Heart right ventricle (tissue), 16 donors: ENCODE results near the gene AVPR2. TPM values are rescaled to one million over a fixed set of nuclear protein-coding genes. Genes with fewer than 3 reads are reported as not detected.

Experiments
- ATAC-seq, 8 donors: fragments of 200-7000 bp; cut with Tn5 transposase; one replicate each; pipeline ENCODE4 v1.9.1; 2020; ENCODE audit warnings: mild to moderate bottlenecking in 8 of 8, moderate library complexity in 8 of 8, moderate number of reproducible peaks in 1 of 8
- DNase-seq, 2 donors: peaks; one replicate each; pipeline ENCODE4 v3.0.0-alpha.2; 2020
- H3K27ac ChIP-seq, 10 donors: fragments of 200-600 bp; sonication (generic) in 2 of 10; one replicate each; pipeline versions ENCODE4 v1.5.0 to v1.8.0; 2020 to 2022; ENCODE audit warnings: mild to moderate bottlenecking in 3 of 10
- H3K27me3 ChIP-seq, 7 donors: fragments of 200-600 bp; one replicate each; pipeline ENCODE4 v1.8.0; 2021 to 2022; ENCODE audit warnings: mild to moderate bottlenecking in 2 of 7
- H3K36me3 ChIP-seq, 9 donors: fragments of 200-600 bp; sonication (generic) in 1 of 9; one replicate each; pipeline versions ENCODE4 v1.5.0 to v1.8.0; 2020 to 2022; ENCODE audit warnings: mild to moderate bottlenecking in 2 of 9
- H3K4me1 ChIP-seq, 9 donors: fragments of 200-600 bp; sonication (generic) in 1 of 9; one replicate each; pipeline versions ENCODE4 v1.5.0 to v1.8.0; 2020 to 2022; ENCODE audit warnings: mild to moderate bottlenecking in 4 of 9
- H3K4me3 ChIP-seq, 10 donors: fragments of 200-600 bp; sonication (generic) in 2 of 10; one replicate each; pipeline versions ENCODE4 v1.5.0 to v1.8.0; 2020 to 2022; ENCODE audit warnings: mild to moderate bottlenecking in 7 of 10, moderate library complexity in 2 of 10
- H3K9me3 ChIP-seq, 11 donors: fragments of 200-600 bp in 10 of 11; sonication (generic) in 2 of 11; one replicate each; pipeline versions ENCODE4 v1.5.0 to v1.8.0; 2013 to 2022; ENCODE audit warnings: mild to moderate bottlenecking in 2 of 11, control low read depth in 1 of 11, moderate library complexity in 1 of 11
- WGBS, 2 donors: extraction: QIAGEN DNeasy Blood & Tissue Kit; methylation state at CpG; one replicate each; pipeline ENCODE4 v1.1.7; 2013; ENCODE audit warnings: inconsistent platforms in 1 of 2; 5-methylcytosine and 5-hydroxymethylcytosine counted together
- intact Hi-C, 10 donors: fragments of 100-400 bp; cut with DNase I; formaldehyde crosslinking; loops; one replicate each; pipeline versions ENCODE4 v1.11.1 to v1.14.2; 2022
- polyA plus RNA-seq, 2 donors: library from polyadenylated mRNA; stranded (reverse); fragments of 200-250 nt; gene quantifications; one replicate each; pipeline ENCODE4 v1.2.3, GENCODE V29; 2013
- total RNA-seq, 10 donors: library from RNA; stranded (reverse); fragmentation: NEBNext Ultra II Directional in 3 of 10; extraction: Animal tissue kit (Norgen Biotek cat#: 25700) in 3 of 10; gene quantifications; one replicate each; pipeline versions ENCODE4 v1.2.1 to v1.2.4, GENCODE V29; 2021 to 2023
- TF ChIP-seq, protein P1 (sequence below), 9 donors: fragments of 200-600 bp; sonication (generic) in 2 of 9; IDR thresholded peaks; one replicate each; pipeline versions ENCODE4 v1.5.0 to v1.8.0; 2021 to 2022; ENCODE audit warnings: antibody characterized with exemption in 9 of 9, mild to moderate bottlenecking in 5 of 9, moderate library complexity in 1 of 9
- donor health status: Arrhythmogenic right ventricular cardiomyopathy.
- donor health status: ischemic (EF 13 %, LVEDD 7.1; RV severe dilation, severe dysfunction).
- donor health status: healthy with polysubstance abuse.
- donor health status: DM: no; HTN: yes; CAD: no.
- donor health status: DM: no; HTN: no; CAD: no.
- donor health status: ischemic (EF 25% LVEDD 6.9; RV normal size, moderate dysfunction).
- donor health status: ischemic (EF 25% LVEDD 5.7; RV mildly dilated, moderate dysfunction).
- donor health status: healthy.
- donor health status: DM: yes; HTN: yes; CAD: no.
- donor health status: Ischemic cardiomyopathy.
- donor health status: ischemic (EF 35%, LVEDD 5.7; RV mildly dilated, moderate dysfunction).
- donor health status: nonischemic (EF 11% LVEDD 7.7; RV severe dilation, severe dysfunction).
- donor health status: DM: yes; HTN: yes; CAD: no.
- donor health status: PGD.
- donor health status: ischemic (EF 29% LVEDD 5.4; RV normal size, mild dysfunction).
- donor health status: nonischemic (EF 23%, LVEDD 6.1; RV moderate dilation, normal function).

The AVPR2 gene
- total and polyA plus RNA-seq, 12 donors, result 1.4 to 8.9 (median 2.4) TPM

DNA sequence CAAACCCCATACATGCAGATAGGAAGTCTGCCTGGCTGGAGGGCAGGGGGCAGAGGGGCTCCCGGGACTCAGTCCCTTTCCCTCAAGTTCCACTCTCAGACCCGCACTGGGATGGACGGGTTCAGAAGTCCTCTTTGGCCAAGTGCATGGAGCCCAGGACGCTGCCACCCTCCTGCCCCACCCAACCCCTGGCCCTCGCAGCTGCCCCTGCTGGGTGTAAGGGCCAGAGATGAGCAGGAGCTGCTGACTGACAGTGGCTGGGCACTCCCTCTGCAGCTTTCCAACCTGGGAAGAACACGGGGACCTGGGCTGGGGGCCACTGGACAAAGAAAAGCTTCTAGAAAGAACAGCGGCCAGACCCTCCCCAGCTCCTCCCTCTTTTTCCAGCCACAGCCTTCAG is 21.9 kb upstream of the AVPR2 start:
- intact Hi-C loops, result no loop called here
- no peak for ATAC-seq
- Histone ChIP-seq H3K9me3 (no peaks in the 10 kb centered on the region), H3K27me3 (peaks cover 0 to 97% (median 51%) of the 10 kb centered on the region in 7 donors), H3K36me3 (no peaks in the 10 kb centered on the region), H3K4me3 (no peak overlapping the region), H3K4me1 (peaks cover 0 to 6% (median 0%) of the 10 kb centered on the region in 9 donors), H3K27ac (no peak overlapping the region)
- TF ChIP-seq, protein P1, sequence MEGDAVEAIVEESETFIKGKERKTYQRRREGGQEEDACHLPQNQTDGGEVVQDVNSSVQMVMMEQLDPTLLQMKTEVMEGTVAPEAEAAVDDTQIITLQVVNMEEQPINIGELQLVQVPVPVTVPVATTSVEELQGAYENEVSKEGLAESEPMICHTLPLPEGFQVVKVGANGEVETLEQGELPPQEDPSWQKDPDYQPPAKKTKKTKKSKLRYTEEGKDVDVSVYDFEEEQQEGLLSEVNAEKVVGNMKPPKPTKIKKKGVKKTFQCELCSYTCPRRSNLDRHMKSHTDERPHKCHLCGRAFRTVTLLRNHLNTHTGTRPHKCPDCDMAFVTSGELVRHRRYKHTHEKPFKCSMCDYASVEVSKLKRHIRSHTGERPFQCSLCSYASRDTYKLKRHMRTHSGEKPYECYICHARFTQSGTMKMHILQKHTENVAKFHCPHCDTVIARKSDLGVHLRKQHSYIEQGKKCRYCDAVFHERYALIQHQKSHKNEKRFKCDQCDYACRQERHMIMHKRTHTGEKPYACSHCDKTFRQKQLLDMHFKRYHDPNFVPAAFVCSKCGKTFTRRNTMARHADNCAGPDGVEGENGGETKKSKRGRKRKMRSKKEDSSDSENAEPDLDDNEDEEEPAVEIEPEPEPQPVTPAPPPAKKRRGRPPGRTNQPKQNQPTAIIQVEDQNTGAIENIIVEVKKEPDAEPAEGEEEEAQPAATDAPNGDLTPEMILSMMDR (IDR thresholded peaks at IDR 0.05), result no peak
- WGBS, 2 donors, result 38 to 39% methylated on average over 4 to 7 of the region's 7 CpGs
- no peak for DNase-seq

DNA sequence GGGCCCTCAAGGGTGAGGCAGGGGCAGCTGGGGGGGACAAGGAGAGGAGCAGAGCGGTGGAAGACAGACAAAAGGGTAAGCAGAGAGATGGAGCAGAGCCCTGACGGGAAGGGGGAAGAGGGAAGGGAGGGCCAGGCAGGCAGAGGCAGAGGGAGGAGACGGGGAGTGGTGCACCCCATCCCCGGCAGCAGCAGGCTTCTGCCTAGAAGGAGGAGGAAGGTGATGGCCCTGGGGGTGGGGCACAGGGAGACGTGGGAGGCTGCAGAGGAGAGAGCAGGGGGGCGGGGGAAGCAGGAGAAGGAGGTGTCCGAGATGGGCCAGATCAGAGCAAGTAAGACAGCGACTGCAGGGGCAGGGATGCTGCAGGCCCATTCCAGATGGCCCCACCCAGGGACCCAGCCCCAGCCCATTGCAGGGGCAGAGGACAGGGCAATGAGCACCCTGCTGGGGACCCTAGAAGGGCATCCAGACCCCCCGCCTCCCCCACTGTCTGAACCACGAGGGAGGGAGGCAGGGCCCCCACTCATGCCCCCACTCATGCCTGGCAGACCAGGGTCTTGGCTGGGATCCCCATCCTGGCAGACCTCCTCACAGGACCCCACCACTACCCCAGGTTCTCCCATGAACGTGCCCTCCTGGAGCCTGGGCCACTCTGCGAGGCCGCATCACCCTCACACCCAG is 21.2 kb upstream of the AVPR2 start:
- WGBS, 2 donors, result 39 to 51% methylated on average over 11 to 13 of the region's 13 CpGs
- H3K4me3 ChIP-seq, result no peak overlapping the region
- ATAC-seq, result no peak

DNA sequence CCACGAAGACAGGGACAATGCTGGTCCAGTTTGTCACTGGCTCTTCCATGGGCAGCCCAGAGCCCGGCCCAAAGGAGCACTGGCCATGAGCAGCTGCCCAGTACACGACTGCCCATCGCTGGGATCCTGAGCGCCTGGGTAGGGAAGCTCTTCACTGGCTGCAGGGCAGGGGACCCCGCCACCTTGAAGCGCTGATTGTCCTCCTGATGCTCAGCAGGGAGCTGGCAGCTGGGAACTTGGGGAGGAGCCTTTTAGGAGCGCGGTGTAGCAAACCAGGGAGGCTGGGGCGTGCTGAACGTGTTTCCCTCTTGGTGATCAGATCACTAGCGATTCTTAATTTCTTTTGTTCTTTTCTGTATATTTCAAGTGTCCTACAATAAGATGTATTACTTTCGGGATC is 20.3 kb upstream of the AVPR2 start:
- no peak for DNase-seq
- intact Hi-C loops, result no loop called here
- no peaks in the 10 kb centered on the region for H3K36me3 ChIP-seq
- no peak overlapping the region for H3K4me3 ChIP-seq
- H3K27me3 ChIP-seq, result peaks cover 0 to 96% (median 51%) of the 10 kb centered on the region in 7 donors
- 55 to 59% methylated on average over 13 of the region's 13 CpGs for WGBS, 2 donors
- H3K4me1 ChIP-seq, result peaks cover 0 to 6% (median 0%) of the 10 kb centered on the region in 9 donors
- no peak for ATAC-seq
- H3K9me3 ChIP-seq, result no peaks in the 10 kb centered on the region
- H3K27ac ChIP-seq, result no peak overlapping the region
- TF ChIP-seq, protein P1 (IDR thresholded peaks at IDR 0.05), result no peak

More for the DNA sequence above, 21.2 kb upstream of the AVPR2 start:
- Histone ChIP-seq H3K4me1 (peaks cover 0 to 6% (median 0%) of the 10 kb centered on the region in 9 donors), H3K36me3 (no peaks in the 10 kb centered on the region), H3K27ac (no peak overlapping the region), H3K9me3 (no peaks in the 10 kb centered on the region), H3K27me3 (peaks cover 0 to 97% (median 51%) of the 10 kb centered on the region in 7 donors)
- intact Hi-C loops, result no loop called here
- no peak for DNase-seq
- TF ChIP-seq, protein P1 (IDR thresholded peaks at IDR 0.05), result no peak

DNA sequence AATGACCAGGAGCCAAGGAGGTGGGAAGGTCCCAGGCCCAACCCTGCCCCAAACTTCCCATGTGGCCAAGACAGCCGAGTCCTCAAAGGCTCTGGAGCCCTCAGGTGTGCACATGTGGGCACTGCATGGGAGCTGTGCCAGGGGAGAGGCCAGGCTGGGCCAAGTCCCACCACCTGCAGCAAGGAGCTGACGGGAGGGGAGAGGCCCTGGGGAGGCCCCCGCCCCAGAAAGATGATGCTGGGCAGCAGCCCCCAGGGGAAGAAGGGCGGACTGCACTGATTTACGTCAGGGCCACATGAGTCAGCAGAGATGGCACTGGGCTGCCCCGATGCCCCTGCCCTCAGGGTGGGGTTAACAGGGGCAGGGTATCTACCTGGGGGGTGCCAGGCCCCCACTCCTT is 19.9 kb upstream of the AVPR2 start:
- no peak for ATAC-seq
- Histone ChIP-seq H3K36me3 (no peaks in the 10 kb centered on the region), H3K4me1 (peaks cover 0 to 6% (median 0%) of the 10 kb centered on the region in 9 donors), H3K27ac (no peak overlapping the region), H3K27me3 (peaks cover 0 to 96% (median 51%) of the 10 kb centered on the region in 7 donors), H3K4me3 (no peak overlapping the region), H3K9me3 (no peaks in the 10 kb centered on the region)
- TF ChIP-seq, protein P1 (IDR thresholded peaks at IDR 0.05), result no peak
- DNase-seq, result no peak
- 32 to 43% methylated on average over 2 to 6 of the region's 6 CpGs for WGBS, 2 donors
- intact Hi-C loops, result no loop called here
